COLO829 (cell line): Measurements from ENCODE around the gene RPSA.
"Not testable (repeated sequence)": the region's sequence is repeated elsewhere in the genome, so short reads cannot be mapped to it uniquely, and the experiment has no call there.

ENCODE experiments used
- DNase-seq: peaks from one replicate; pipeline ENCODE4 v3.0.0; 2012; ENCODE audit warnings: low spot score

The RPSA gene

DNA sequence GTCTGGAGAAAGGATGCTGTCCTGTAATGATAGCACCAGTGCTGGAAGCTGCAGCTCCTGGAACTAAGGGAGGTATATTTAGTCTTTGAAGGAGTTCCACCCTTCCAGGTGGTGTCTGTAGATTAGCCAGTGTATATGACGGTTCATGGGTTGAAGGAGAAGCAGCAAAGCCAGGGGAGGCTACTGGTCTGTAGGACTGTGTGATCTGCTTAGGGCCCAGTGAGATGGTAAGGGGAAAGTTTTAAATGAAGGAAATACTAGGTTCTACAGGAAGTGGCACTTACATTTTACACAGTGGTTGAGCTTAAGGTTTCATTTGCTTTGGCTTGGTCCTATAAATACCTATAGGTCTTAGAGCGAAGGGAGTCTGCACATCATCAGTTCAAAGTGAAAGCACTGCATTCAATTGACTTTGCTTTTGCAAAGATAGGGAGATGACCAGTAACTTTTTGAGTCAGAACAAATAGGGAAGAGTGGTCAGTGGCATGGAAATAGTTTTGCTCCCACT lies 17.7 kb upstream of the RPSA start:
- no peak for DNase-seq

DNA sequence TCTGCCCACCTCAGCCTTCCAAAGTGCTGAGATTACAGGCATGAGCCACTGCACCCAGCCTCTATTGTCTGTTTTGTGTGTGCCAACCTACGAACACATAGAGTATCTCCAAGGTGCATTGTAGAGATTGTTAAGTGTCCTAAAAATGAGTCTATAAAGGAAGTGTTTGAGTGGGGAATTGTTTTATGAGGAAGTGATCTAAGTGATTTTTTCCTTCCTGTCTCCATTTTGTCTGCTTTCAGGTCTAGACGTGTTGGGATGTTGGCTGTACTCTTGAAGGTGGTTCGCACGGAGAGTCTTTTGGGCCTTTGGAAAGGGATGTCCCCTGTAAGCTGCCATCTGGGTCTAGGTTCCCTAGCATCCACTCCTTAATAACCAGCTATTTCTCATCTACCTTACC lies 16.3 kb upstream of the RPSA start:
- DNase-seq: no peak

DNA sequence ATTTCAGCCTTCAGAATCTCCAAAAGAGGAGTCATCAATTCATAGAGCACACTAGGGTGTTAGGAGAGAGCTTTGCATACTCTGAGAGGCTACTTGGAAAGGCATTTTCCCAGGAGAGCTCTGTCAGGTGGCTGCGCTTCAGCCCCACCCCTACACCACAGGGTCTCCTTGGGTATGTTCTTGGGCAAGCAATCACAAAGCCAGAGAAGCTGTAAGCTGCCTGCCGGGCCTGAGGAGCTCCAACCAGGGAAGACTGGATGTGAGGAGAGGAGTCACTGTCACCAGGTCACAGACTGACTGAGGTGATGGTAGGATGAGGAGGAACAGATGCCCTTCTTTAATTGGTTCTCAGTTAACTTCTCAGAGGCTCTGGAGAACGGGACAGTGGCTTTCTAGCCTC lies 9.8 kb upstream of the RPSA start:
- no peak for DNase-seq

DNA sequence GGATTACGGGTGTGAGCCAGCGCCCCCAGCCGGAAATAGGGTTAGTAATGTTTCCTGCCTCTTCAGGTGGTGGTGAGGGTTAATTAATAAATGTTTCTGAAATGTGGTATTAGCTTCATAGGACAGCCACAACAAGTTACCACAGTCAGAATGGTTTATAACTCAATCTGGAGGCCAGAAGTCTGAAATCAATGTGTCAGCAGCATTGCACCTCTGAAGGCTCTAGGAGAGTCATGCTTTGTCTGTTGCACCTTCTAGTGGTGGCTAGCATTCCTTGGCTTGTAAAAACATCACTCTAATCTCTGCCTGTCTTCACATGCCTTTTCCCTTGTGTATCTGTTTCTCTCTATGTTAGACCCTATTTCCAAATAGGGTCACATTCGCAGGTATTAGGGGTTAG lies 7.8 kb upstream of the RPSA start:
- DNase-seq: no peak

DNA sequence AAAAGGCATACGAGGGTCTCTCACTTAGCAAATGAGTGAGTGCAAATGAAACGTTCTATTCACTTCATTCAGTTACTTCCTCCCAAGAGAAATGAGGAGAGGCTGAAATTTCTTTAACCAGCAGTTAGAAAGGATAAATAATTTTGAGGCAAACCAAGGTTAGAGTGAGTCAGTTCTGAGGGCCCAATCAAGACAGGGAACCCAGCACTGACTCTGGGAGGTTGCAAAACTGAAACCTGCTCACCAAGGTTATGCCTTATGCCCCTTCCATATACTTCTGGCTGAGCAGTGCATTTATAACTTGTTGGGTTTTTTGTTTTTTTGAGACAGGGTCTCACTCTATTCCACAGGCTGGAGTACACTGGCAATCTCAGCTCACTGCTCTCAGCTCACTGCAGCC lies 4.5 kb upstream of the RPSA start:
- no peak for DNase-seq

GRCh38 chr3:39404943-39405686 lies 1.4 kb upstream of the RPSA start:
- DNase-seq: no peak

DNA sequence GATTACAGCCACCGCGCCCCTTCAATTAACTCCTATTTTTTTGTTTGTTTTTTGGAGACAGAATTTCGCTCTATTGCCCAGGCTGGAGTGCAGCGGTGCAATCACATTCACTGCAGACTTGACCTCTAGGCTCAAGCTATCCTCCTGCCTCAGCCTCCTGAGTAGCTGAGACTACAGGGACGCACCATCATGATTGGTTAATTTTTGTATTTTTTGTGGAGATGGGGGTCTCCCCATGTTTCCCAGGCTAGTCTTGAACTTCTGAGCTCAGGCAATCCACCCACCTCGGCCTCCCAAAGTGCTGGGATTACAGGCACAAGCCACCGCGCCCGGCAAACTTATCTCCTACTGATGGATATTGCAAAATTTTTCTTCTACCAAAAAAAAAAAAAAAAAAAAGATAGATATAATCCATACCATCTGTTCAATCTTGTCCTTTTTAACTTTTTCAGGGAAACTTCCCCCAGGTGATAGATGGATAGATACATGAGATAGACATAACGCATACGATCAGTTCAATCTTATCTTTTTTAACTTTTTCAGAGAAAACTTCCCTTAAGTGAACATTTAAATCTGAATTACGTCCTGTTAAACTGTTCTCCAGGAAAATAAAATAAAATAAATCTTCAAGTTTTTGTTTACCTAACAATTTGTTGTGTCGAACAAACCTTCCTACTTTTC lies 693 bp upstream of the RPSA start:
- no peak for DNase-seq

DNA sequence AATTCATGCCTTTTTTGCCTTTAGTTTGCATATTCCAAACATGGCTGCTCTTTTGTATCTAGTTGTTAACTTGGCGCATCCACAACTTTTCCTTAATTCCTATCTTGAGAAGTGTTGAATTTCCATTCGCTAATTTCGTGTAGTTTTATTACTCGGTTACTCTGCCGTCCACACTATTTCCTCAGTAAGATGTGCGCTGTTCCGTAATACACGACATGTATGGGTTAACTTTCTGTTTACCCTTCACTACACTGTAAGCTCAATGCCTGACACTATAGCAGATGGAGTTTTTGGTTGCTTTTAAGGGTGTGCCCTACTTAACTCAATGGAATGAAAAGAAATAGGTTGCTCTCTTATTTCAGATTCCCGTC lies 724 bp downstream of the RPSA start:
- no peak for DNase-seq

- DNase-seq: no peak
These were observed 1.4 kb downstream of the RPSA start for GRCh38 chr3:39407773-39408492.

- no peak for DNase-seq
These were observed 2.2 kb downstream of the RPSA start for GRCh38 chr3:39408493-39409372.

DNA sequence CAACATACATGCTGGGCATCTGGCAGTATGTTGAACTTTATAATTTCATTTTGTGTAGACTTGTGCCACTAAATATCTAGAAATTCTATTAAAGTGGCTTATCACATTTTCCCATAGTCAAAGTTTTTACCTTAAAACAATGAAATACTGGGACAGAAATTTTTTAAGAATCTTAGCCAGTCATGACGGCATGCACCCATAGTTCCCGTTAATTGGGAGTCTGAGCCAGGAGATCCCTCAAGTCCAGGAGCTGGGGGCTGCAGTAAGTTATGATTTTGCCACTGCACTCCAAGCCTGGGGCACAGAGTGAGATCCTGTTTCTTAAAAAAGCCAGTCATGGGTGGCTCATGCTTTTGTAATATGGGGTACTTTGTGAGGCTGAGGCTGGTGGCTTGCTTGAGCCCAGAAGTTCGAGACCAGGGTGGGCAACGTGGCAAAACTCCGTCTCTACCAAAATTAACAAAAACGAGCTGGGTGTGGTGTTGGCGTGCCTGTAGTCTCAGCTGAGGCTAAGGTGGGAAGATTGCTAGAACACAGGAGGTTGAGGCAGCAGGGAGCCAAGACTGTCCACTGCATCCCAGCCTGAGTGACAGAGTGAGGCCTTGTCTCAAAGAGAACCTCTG lies 3.1 kb downstream of the RPSA start:
- DNase-seq: no peak

GRCh38 chr3:39410893-39411292 lies 4.4 kb downstream of the RPSA start:
- no peak for DNase-seq

DNA sequence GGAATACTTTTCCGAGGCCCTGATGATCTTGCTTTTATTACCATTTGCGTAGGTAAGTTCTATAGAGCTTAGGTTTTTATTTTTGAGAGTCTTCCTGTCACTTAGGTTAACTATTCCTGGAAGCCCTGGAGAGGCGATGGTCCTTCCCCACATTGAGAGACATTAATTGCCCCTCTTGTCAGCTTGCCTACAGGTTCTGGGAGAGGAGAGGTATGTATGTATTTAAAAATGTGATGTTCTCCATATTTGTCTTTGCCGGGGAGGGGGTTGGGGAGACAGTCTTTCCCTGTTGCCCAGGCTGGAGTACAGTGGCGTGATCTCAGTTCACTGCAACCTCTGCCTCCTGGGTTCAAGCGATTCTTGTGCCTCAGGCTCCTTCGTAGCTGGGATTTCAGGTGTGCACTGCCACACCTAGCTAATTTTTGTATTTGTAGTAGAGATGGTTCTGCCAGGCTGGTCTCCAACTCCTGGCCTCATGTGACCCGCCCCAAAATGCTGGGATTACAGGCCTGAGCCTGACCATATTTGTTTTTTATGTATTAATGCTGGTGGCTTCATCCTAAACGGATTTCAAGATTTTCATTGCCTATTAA lies 6.2 kb downstream of the RPSA start:
- DNase-seq: no peak

DNA sequence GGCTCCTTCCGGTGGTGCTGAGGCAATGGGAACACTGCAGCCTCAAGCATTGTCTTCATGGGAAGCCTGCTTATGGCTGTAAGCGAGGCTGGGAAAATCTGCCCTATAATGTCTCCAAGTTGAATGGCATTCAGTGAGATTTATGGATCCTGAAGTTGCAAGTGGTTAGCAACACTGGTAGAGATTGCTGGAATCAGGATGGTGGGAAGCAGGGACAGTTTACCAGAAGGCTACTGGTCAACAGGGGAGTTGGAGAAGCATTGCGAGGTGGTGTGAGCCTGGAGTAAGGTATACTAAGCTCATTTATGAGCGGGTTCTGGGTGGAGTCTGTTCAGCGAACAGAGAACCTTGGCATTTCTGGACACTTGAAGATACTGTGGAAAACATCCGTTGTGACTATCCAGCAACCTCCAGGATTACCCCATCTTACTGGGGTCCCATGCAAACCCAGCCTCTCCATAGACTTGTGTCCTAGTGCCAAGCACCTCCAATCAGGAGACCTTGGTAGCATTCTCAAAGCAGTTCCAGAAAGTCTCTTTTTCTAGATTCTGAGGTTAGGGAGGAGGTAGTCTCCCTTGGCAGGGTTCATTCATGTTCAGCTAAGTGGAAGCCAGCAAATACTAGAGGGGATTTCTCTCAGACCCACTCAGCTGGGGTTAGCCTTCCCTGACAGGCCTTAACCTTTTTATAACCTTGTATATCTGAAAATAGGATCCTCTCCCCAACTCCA lies 7.3 kb downstream of the RPSA start:
- DNase-seq: no peak

GRCh38 chr3:39414421-39414907 lies 7.9 kb downstream of the RPSA start:
- no peak for DNase-seq

GRCh38 chr3:39415302-39415701 lies 8.8 kb downstream of the RPSA start:
- not testable (repeated sequence) for DNase-seq

GRCh38 chr3:39415983-39416382 lies 9.5 kb downstream of the RPSA start:
- DNase-seq: no peak

GRCh38 chr3:39416998-39417397 lies 10.5 kb downstream of the RPSA start:
- DNase-seq: not testable (repeated sequence)

GRCh38 chr3:39418556-39419225 lies 12.2 kb downstream of the RPSA start:
- DNase-seq: not testable (repeated sequence)
